ENCODE measurements around the gene LRRC73. TPM values are rescaled to one million over a fixed set of nuclear protein-coding genes. Genes with fewer than 3 reads are reported as not detected.

Gene LRRC73
- total and polyA plus RNA-seq, 2 of the 8 experiments (the other 6 are each of a cell fraction or from before 2014, with no cell fraction given): 0.24 to 0.26 TPM

DNA sequence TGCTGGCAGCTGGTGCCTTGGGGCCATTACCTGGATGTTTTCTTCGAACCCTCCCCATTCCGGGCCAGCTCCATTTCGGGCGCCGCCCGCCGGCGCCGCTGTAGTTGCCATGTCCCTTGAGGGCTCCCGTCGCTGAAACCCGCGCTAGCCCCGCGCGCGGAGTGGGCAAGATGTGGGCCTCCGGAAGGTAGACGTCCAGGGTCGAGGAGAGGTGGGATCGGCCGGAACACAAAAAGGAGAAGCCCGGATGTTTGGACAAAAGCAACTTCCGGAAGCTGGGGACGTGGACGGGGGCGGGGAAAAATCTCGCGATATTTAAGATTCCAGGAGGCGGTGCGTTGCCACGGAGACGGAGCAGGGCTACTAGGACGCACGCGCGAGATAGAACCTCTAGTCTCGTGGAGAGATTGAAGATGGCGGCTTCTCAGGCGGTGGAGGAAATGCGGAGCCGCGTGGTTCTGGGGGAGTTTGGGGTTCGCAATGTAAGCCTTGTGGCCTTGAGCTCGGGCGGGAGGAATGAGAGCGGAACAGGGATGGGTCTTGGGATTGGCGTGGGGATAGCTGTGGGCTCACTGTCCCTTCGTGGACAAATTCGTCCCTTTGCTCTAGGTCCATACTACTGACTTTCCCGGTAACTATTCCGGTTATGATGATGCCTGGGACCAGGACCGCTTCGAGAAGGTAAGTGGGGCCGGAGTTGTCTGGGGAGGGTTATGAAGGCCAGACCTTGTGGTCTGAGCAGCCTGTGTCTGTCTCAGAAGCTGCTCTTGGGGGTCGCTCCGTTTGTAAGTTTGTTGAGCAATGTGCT, 6.8 kb upstream of the LRRC73 start, which contains the start of the genes POLR1C and YIPF3 (continued):
- TF ChIP-seq GABPA (IDR thresholded peaks at IDR 0.05; ENCODE audit: borderline replicate concordance, insufficient read depth, low read length) (peak; percentile 95), RAD21 (IDR thresholded peaks at IDR 0.05 in 1 of 2, conservative IDR thresholded peaks at IDR 0.05 in 1 of 2; ENCODE audit: low read depth in 2 of 2, low read length in 2 of 2) (no peak), YY1 (IDR thresholded peaks at IDR 0.05; ENCODE audit: low read depth, low read length) (peak; percentile 91; the same call in 1 of the 2 replicates), TBP (IDR thresholded peaks at IDR 0.05; ENCODE audit: low read depth, low read length) (peak; percentile 88), POLR2A (IDR thresholded peaks at IDR 0.05; ENCODE audit: control extremely low read depth in 1 of 2, low read depth in 2 of 2, low read length in 2 of 2) (peak in 1 of 2 experiments; percentile 89; a peak in 1 of 3 replicates), CREB1 (IDR thresholded peaks at IDR 0.05) (no peak; the same call in 1 of the 2 replicates), SP2 (IDR thresholded peaks at IDR 0.05; ENCODE audit: low read length) (no peak), PHF8 (conservative IDR thresholded peaks at IDR 0.05; ENCODE audit: low read depth, low read length) (peak; percentile 91), TAF7 (optimal IDR thresholded peaks at IDR 0.05; ENCODE audit: borderline replicate concordance, low read depth, low read length) (peak; percentile 63), CTBP2 (IDR thresholded peaks at IDR 0.05; ENCODE audit: borderline replicate concordance, insufficient read depth, insufficient read length, low read length) (no peak), RBBP5 (IDR thresholded peaks at IDR 0.05; ENCODE audit: borderline replicate concordance, low read depth, low read length) (peak; percentile 58; the same call in 1 of the 2 replicates), HDAC2 (IDR thresholded peaks at IDR 0.05; ENCODE audit: borderline replicate concordance in 1 of 2, low read depth in 2 of 2, low read length in 2 of 2) (peak; percentile 10 to 95; a peak in 2 of 4 replicates), POU5F1 (IDR thresholded peaks at IDR 0.05; ENCODE audit: low read depth, low read length) (no peak), TAF1 (IDR thresholded peaks at IDR 0.05; ENCODE audit: low read depth, low read length) (peak; percentile 95), SIN3A (conservative IDR thresholded peaks at IDR 0.05 in 1 of 2, IDR thresholded peaks at IDR 0.05 in 1 of 2; ENCODE audit: low read depth in 1 of 2, low read length in 2 of 2) (peak; percentile 59 to 96; a peak in 3 of 4 replicates), MAFK (IDR thresholded peaks at IDR 0.05; ENCODE audit: low read depth, low read length) (no peak), SP4 (IDR thresholded peaks at IDR 0.05; ENCODE audit: low read length) (no peak), BCL11A (IDR thresholded peaks at IDR 0.05; ENCODE audit: low read depth in 2 of 2, low read length in 2 of 2) (no peak), BRCA1 (IDR thresholded peaks at IDR 0.05; ENCODE audit: low read depth, low read length) (peak; percentile 86), KDM5A (IDR thresholded peaks at IDR 0.05; ENCODE audit: low read length) (peak; percentile 85), EGR1 (IDR thresholded peaks at IDR 0.05; ENCODE audit: borderline replicate concordance, low read depth, low read length) (peak; percentile 91), EZH2 (IDR thresholded peaks at IDR 0.05; ENCODE audit: low read depth, low read length, severe bottlenecking) (no peak)
- TF ChIP-seq, protein P1, sequence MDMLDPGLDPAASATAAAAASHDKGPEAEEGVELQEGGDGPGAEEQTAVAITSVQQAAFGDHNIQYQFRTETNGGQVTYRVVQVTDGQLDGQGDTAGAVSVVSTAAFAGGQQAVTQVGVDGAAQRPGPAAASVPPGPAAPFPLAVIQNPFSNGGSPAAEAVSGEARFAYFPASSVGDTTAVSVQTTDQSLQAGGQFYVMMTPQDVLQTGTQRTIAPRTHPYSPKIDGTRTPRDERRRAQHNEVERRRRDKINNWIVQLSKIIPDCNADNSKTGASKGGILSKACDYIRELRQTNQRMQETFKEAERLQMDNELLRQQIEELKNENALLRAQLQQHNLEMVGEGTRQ (IDR thresholded peaks at IDR 0.05; ENCODE audit: low read length): no peak
